IMR-90 (cell line): ENCODE measurements around the gene ACCSL. TPM values are rescaled to one million over a fixed set of nuclear protein-coding genes. Genes with fewer than 3 reads are reported as not detected.

Source experiments
- ATAC-seq: fragments of 200-7000 bp; cut with Tn5 transposase; 2 replicates; pipeline ENCODE4 v1.9.1; 2020; ENCODE audit warnings: low read depth, mild to moderate bottlenecking, moderate library complexity
- BruUV-seq: library from RNA; stranded (reverse); fragments of 400-500 nt; replicated peaks from 2 replicates; lab custom pipeline; 2021; lab: Mats Ljungman, UMichigan
- CTCF ChIA-PET: fragments of 300-600 bp; formaldehyde crosslinking; extraction: SDS; loops from one replicate; lab custom pipeline; 2021; ENCODE audit warnings: antibody characterized with exemption; lab: Yijun Ruan, JAX
- POLR2A ChIA-PET: fragments of 300-600 bp; sonication (Branson Sonifier 250); formaldehyde crosslinking; loops from one replicate; lab custom pipeline; 2022; ENCODE audit warnings: antibody characterized with exemption; ENCODE audit not compliant: unreplicated experiment; lab: Charles Lee
- DNase-seq: peaks from one replicate; pipeline ENCODE4 v3.0.0; 2013
- H2AFZ ChIP-seq: replicated peaks from 2 replicates; pipeline ENCODE3; 2013; ENCODE audit warnings: low read length, mild to moderate bottlenecking; ENCODE audit not compliant: poor library complexity
- H2AK5ac ChIP-seq: 2 replicates; pipeline ENCODE4 v1.6.1; 2013; ENCODE audit warnings: low read depth, low read length, inconsistent platforms
- H2AK9ac ChIP-seq: replicated peaks from 2 replicates; pipeline ENCODE3; 2013; ENCODE audit warnings: mild to moderate bottlenecking, low read depth, low read length, moderate library complexity; ENCODE audit not compliant: poor library complexity
- H2BK120ac ChIP-seq: 2 replicates; pipeline ENCODE4 v1.6.1; 2013; ENCODE audit warnings: low read depth, low read length, inconsistent platforms
- H2BK15ac ChIP-seq: 3 replicates; pipeline ENCODE4 v1.6.1; 2013; ENCODE audit warnings: low read depth, low read length, inconsistent platforms
- H2BK20ac ChIP-seq: 2 replicates; pipeline ENCODE4 v1.6.1; 2013; ENCODE audit warnings: low read depth, mild to moderate bottlenecking, inconsistent platforms, low read length, moderate library complexity
- H2BK5ac ChIP-seq: 2 replicates; pipeline ENCODE4 v1.6.1; 2013; ENCODE audit warnings: mild to moderate bottlenecking, low read depth, low read length, inconsistent platforms; ENCODE audit not compliant: poor library complexity, severe bottlenecking
- H3K14ac ChIP-seq: replicated peaks from 2 replicates; pipeline ENCODE4 v1.6.1; 2013; ENCODE audit warnings: low read depth, low read length, inconsistent platforms
- H3K18ac ChIP-seq: 2 replicates; pipeline ENCODE4 v1.6.1; 2013; ENCODE audit warnings: low read depth, low read length, control low read depth
- H3K23ac ChIP-seq: 2 replicates; pipeline ENCODE4 v1.6.1; 2013; ENCODE audit warnings: low read depth, low read length, inconsistent platforms
- H3K27ac ChIP-seq: 2 replicates; pipeline ENCODE4 v1.5.1; 2013; ENCODE audit warnings: mild to moderate bottlenecking, control low read depth, low read length; ENCODE audit not compliant: insufficient read depth
- H3K27me3 ChIP-seq: 2 replicates; pipeline ENCODE4 v1.6.1; 2013; ENCODE audit warnings: low read length; ENCODE audit not compliant: control insufficient read depth, insufficient read depth
- H3K36me3 ChIP-seq: 2 replicates; pipeline ENCODE4 v1.6.1; 2013; ENCODE audit warnings: low read length, mixed read lengths; ENCODE audit not compliant: control insufficient read depth, insufficient read depth
- H3K4ac ChIP-seq: 2 replicates; pipeline ENCODE4 v1.6.1; 2013; ENCODE audit warnings: low read depth, low read length, inconsistent platforms
- H3K4me1 ChIP-seq: 2 replicates; pipeline ENCODE4 v1.6.1; 2013; ENCODE audit warnings: low read length, mixed read lengths; ENCODE audit not compliant: control insufficient read depth, insufficient read depth
- H3K4me2 ChIP-seq: 2 replicates; pipeline ENCODE4 v1.6.1; 2013; ENCODE audit warnings: low read depth, mild to moderate bottlenecking, control low read depth, low read length, moderate library complexity
- H3K4me3 ChIP-seq: 2 replicates; pipeline ENCODE4 v1.5.1; 2013; ENCODE audit warnings: low read depth, mild to moderate bottlenecking, control low read depth, low read length, moderate library complexity; ENCODE audit not compliant: insufficient read depth
- H3K56ac ChIP-seq: 2 replicates; pipeline ENCODE4 v1.6.1; 2013; ENCODE audit warnings: low read length, inconsistent platforms; ENCODE audit not compliant: insufficient read depth; ENCODE audit errors: extremely low read depth
- H3K79me1 ChIP-seq, 2 experiments: 2 replicates each; pipeline ENCODE4 v1.6.1; 2013; ENCODE audit warnings: low read length in 2 of 2, inconsistent platforms in 1 of 2, low read depth in 1 of 2
- H3K9ac ChIP-seq: 2 replicates; pipeline ENCODE4 v1.6.1; 2013; ENCODE audit warnings: low read depth, low read length, control low read depth
- H3K9me1 ChIP-seq: 2 replicates; pipeline ENCODE4 v1.6.1; 2013; ENCODE audit warnings: low read length, inconsistent platforms; ENCODE audit not compliant: insufficient read depth
- H3K9me3 ChIP-seq: 2 replicates; pipeline ENCODE4 v1.6.1; 2013; ENCODE audit warnings: low read length; ENCODE audit not compliant: control insufficient read depth, insufficient read depth
- H4K20me1 ChIP-seq: 2 replicates; pipeline ENCODE4 v1.6.1; 2013; ENCODE audit warnings: low read length, inconsistent platforms; ENCODE audit not compliant: insufficient read depth
- H4K5ac ChIP-seq: 2 replicates; pipeline ENCODE4 v1.6.1; 2013; ENCODE audit warnings: mild to moderate bottlenecking, low read depth, low read length, control low read depth
- H4K8ac ChIP-seq, 2 experiments: 2 replicates each; pipeline ENCODE4 v1.6.1; 2013; ENCODE audit warnings: low read depth in 2 of 2, low read length in 2 of 2, control low read depth in 1 of 2, inconsistent platforms in 1 of 2
- H4K91ac ChIP-seq: 2 replicates; pipeline ENCODE4 v1.6.1; 2013; ENCODE audit warnings: low read depth, low read length, inconsistent platforms; ENCODE audit not compliant: insufficient read depth
- BHLHE40 ChIP-seq: fragments of 150-350 bp; IDR thresholded peaks from 2 replicates; pipeline ENCODE4 v1.6.1; 2016; ENCODE audit warnings: mild to moderate bottlenecking, low read depth, low read length
- CTCF ChIP-seq: conservative IDR thresholded peaks from 2 replicates; pipeline ENCODE4 v1.5.1; 2012; ENCODE audit warnings: mild to moderate bottlenecking, low read depth, low read length, improper control_type of control experiment
- MAFK ChIP-seq: IDR thresholded peaks from 2 replicates; pipeline ENCODE4 v1.6.1; 2012; ENCODE audit warnings: low read depth, low read length, improper control_type of control experiment
- POLR2A ChIP-seq: IDR thresholded peaks from 2 replicates; pipeline ENCODE4 v1.6.1; 2012; ENCODE audit warnings: mild to moderate bottlenecking, low read depth, low read length
- WGBS, 2 experiments: methylation state at CpG; one replicate each; pipeline versions ENCODE4 v1.1.5 to v1.1.7; 2013; ENCODE audit warnings: missing lambda C conversion rate in 2 of 2; ENCODE audit not compliant: insufficient read length in 1 of 2; ENCODE audit errors: extremely low coverage in 2 of 2; 5-methylcytosine and 5-hydroxymethylcytosine counted together
- dilution Hi-C: fragments of 300-500 bp; cut with HindIII; formaldehyde crosslinking; loops from one replicate; pipeline ENCODE4 v1.14.3; 2018; ENCODE audit warnings: low sequenced_read_pairs; ENCODE audit not compliant: unreplicated experiment
- in situ Hi-C: fragments of 300-500 bp; cut with MboI; formaldehyde crosslinking; loops from 3 replicates; pipeline ENCODE4 v1.14.3; 2019; ENCODE audit warnings: low sequenced_read_pairs, inconsistent platforms, mixed read lengths
- intact Hi-C: fragments of 100-400 bp; cut with micrococcal nuclease; formaldehyde crosslinking; loops from 2 replicates; pipeline ENCODE4 v1.10.0; 2022
- polyA plus RNA-seq, 3 experiments: library from polyadenylated mRNA; depleted of rRNA; stranded (reverse); fragments of >200 nt; gene quantifications; 2 replicates each; pipeline ENCODE4 v1.2.3, GENCODE V29; 2012; ENCODE audit warnings: low replicate concordance in 1 of 3
- total RNA-seq: library from RNA; depleted of rRNA; stranded (reverse); fragments of >200 nt; gene quantifications from 2 replicates; pipeline ENCODE4 v1.2.3, GENCODE V29; 2012

Gene ACCSL
- total and polyA plus RNA-seq, 2 of the 4 experiments (the other 2 are of a cell fraction) = not detected

GRCh38 chr11:43998308-43998707 is 49.5 kb upstream of the ACCSL start:
- H3K4me1 ChIP-seq = no peaks in the 10 kb centered on the region
- CTCF ChIA-PET = no interaction called here
- no peak overlapping the region for H2BK120ac ChIP-seq
- intact Hi-C loops (no loop called here), in situ Hi-C loops (no loop called here), dilution Hi-C loops (no loop called here)
- no peaks in the 10 kb centered on the region for H4K20me1 ChIP-seq
- H3K18ac ChIP-seq = no peak overlapping the region
- H3K56ac ChIP-seq = no peak overlapping the region
- no peak overlapping the region for H4K91ac ChIP-seq
- BruUV-seq = no TSS peak
- no peak overlapping the region for H3K14ac ChIP-seq
- H3K4ac ChIP-seq = no peak overlapping the region
- no CpG with 5 or more reads among the region's 1 CpG for WGBS, 2 experiments
- no peak for DNase-seq
- no peaks in the 10 kb centered on the region for H3K9me1 ChIP-seq
- H3K4me2 ChIP-seq = no peak overlapping the region
- no peak overlapping the region for H2BK5ac ChIP-seq
- no peak for TF ChIP-seq CTCF
- no peak for TF ChIP-seq POLR2A
- no peak for TF ChIP-seq BHLHE40
- TF ChIP-seq MAFK = no peak
- ATAC-seq = no peak
- H3K36me3 ChIP-seq = no peaks in the 10 kb centered on the region
- H2BK20ac ChIP-seq = no peak overlapping the region
- no peak overlapping the region for H2BK15ac ChIP-seq
- no peak overlapping the region for H2AK5ac ChIP-seq
- H3K9ac ChIP-seq = no peak overlapping the region
- no peak overlapping the region for H3K23ac ChIP-seq
- no peak overlapping the region for H4K8ac ChIP-seq
- H3K9me3 ChIP-seq = peaks cover 2% of the 10 kb centered on the region; the same call in 1 of the 2 replicates
- H2AK9ac ChIP-seq = no peak overlapping the region
- H3K79me1 ChIP-seq = no peaks in the 10 kb centered on the region
- no peak overlapping the region for H3K4me3 ChIP-seq
- POLR2A ChIA-PET = no interaction called here
- peaks cover 20% of the 10 kb centered on the region for H3K27me3 ChIP-seq
- no peak overlapping the region for H3K27ac ChIP-seq
- H2AFZ ChIP-seq = no peak overlapping the region
- no peak overlapping the region for H4K5ac ChIP-seq
